H1 (cell line): ENCODE results near the gene TAB3. TPM values are rescaled to one million over a fixed set of nuclear protein-coding genes. Genes with fewer than 3 reads are reported as not detected.

ENCODE experiments used
- CHD7 ChIP-seq: fragments of 300-600 bp; sonication (generic); IDR thresholded peaks from 2 replicates; pipeline ENCODE4 v1.7.1; 2012; ENCODE audit warnings: low read length, moderate library complexity, mild to moderate bottlenecking, inconsistent platforms; ENCODE audit not compliant: insufficient replicate concordance
- E2F6 ChIP-seq: IDR thresholded peaks from 2 replicates; pipeline ENCODE4 v1.6.1; 2012; ENCODE audit warnings: inconsistent platforms
- NRF1 ChIP-seq: IDR thresholded peaks from 2 replicates; pipeline ENCODE4 v1.6.1; 2011; ENCODE audit warnings: mild to moderate bottlenecking, low read depth, low read length, improper control_type of control experiment
- SUZ12 ChIP-seq: fragments of 200-600 bp; sonication (generic); IDR thresholded peaks from 2 replicates; pipeline ENCODE4 v1.6.1; 2012; ENCODE audit warnings: mild to moderate bottlenecking, inconsistent platforms, low read length, moderate library complexity, mixed read lengths
- polyA plus RNA-seq, 7 experiments: library from polyadenylated mRNA; depleted of rRNA in 3 of 7; stranded (reverse) in 5 of 7; unstranded in 2 of 7; fragments of >200 nt in 5 of 7; fragments of 200-250 nt in 2 of 7; gene quantifications; 1 replicate in 5 of 7; 2 replicates in 1 of 7; 4 replicates in 1 of 7; pipeline versions ENCODE4 v1.2.1 to v1.2.3, GENCODE V29; 2011 to 2013; ENCODE audit warnings: missing spikeins in 2 of 7, mixed read lengths in 2 of 7
- total RNA-seq: library from RNA; stranded (reverse); fragmentation: NEBNext Ultra II Directional; extraction: Animal tissue kit (Norgen Biotek cat#: 25700); gene quantifications from 2 replicates; pipeline ENCODE4 v1.2.1, GENCODE V29; 2021

TAB3 gene
- total and polyA plus RNA-seq, 2 of the 8 experiments (the other 6 are each of a cell fraction or from before 2014, with no cell fraction given): 12.7 to 12.9 TPM

GRCh38 chrX:30913492-30913891, 24.4 kb upstream of the TAB3 start (continued):
- TF ChIP-seq E2F6: no peak
- TF ChIP-seq SUZ12: no peak
- no peak for TF ChIP-seq NRF1
- TF ChIP-seq CHD7: no peak
